Muscle layer of duodenum (tissue), 2 donors: ENCODE measurements around the gene RNH1.
"Not testable (repeated sequence)": the region's sequence is repeated elsewhere in the genome, so short reads cannot be mapped to it uniquely, and the experiment has no call there.

ENCODE experiments used
- H3K27ac ChIP-seq: one replicate; pipeline ENCODE4 v1.7.0; 2013; ENCODE audit warnings: mild to moderate bottlenecking, low read length
- H3K27me3 ChIP-seq: one replicate; pipeline ENCODE4 v1.7.0; 2013; ENCODE audit warnings: low read depth, mild to moderate bottlenecking, control low read depth, low read length
- H3K36me3 ChIP-seq, 2 donors: one replicate each; pipeline ENCODE4 v1.7.0; 2013; ENCODE audit warnings: low read length in 2 of 2, control low read depth in 1 of 2, mild to moderate bottlenecking in 1 of 2; ENCODE audit not compliant: insufficient read depth in 2 of 2, control insufficient read depth in 1 of 2
- H3K4me1 ChIP-seq, 2 donors: one replicate each; pipeline ENCODE4 v1.7.0; 2013; ENCODE audit warnings: low read length in 2 of 2, mild to moderate bottlenecking in 2 of 2, control low read depth in 1 of 2, moderate library complexity in 1 of 2; ENCODE audit not compliant: insufficient read depth in 2 of 2, control insufficient read depth in 1 of 2
- H3K4me3 ChIP-seq, 2 donors: one replicate each; pipeline ENCODE4 v1.7.0; 2013; ENCODE audit warnings: low read length in 2 of 2, low read depth in 1 of 2, mild to moderate bottlenecking in 1 of 2
- H3K9me3 ChIP-seq, 2 donors: one replicate each; pipeline ENCODE4 v1.7.0; 2013; ENCODE audit warnings: low read length in 2 of 2, control low read depth in 1 of 2, mild to moderate bottlenecking in 1 of 2; ENCODE audit not compliant: control insufficient read depth in 1 of 2
- donor health status: healthy.

The RNH1 gene

GRCh38 chr11:528815-529727 lies 22.0 kb upstream of the RNH1 start:
- peaks cover 0 to 27% of the 10 kb centered on the region in 2 donors for H3K36me3 ChIP-seq
- H3K9me3 ChIP-seq = no peaks in the 10 kb centered on the region
- H3K27ac ChIP-seq = no peak overlapping the region
- no peaks in the 10 kb centered on the region for H3K27me3 ChIP-seq
- peaks cover 0 to 4% of the 10 kb centered on the region in 2 donors for H3K4me1 ChIP-seq
- H3K4me3 ChIP-seq = no peak overlapping the region

- Histone ChIP-seq H3K36me3 (peaks cover 0 to 24% of the 10 kb centered on the region in 2 donors), H3K27ac (no peak overlapping the region), H3K4me1 (no peaks in the 10 kb centered on the region), H3K9me3 (no peaks in the 10 kb centered on the region), H3K4me3 (no peak overlapping the region), H3K27me3 (no peaks in the 10 kb centered on the region)
Observed at GRCh38 chr11:528166-528814, 21.2 kb upstream of the RNH1 start.

- H3K36me3 ChIP-seq = peaks cover 0 to 4% of the 10 kb centered on the region in 2 donors
- no peak overlapping the region for H3K4me3 ChIP-seq
- no peak overlapping the region for H3K27ac ChIP-seq
- H3K27me3 ChIP-seq = no peaks in the 10 kb centered on the region
- no peaks in the 10 kb centered on the region for H3K4me1 ChIP-seq
- H3K9me3 ChIP-seq = no peaks in the 10 kb centered on the region
Observed at GRCh38 chr11:526192-526591, 19.1 kb upstream of the RNH1 start.

GRCh38 chr11:521177-521688 lies 14.2 kb upstream of the RNH1 start:
- H3K36me3 ChIP-seq = no peaks in the 10 kb centered on the region
- no peak overlapping the region for H3K4me3 ChIP-seq
- H3K27me3 ChIP-seq = no peaks in the 10 kb centered on the region
- H3K4me1 ChIP-seq = no peaks in the 10 kb centered on the region
- no peaks in the 10 kb centered on the region for H3K9me3 ChIP-seq
- no peak overlapping the region for H3K27ac ChIP-seq

- Histone ChIP-seq H3K9me3 (no peaks in the 10 kb centered on the region), H3K27ac (no peak overlapping the region), H3K36me3 (no peaks in the 10 kb centered on the region), H3K4me1 (no peaks in the 10 kb centered on the region), H3K27me3 (no peaks in the 10 kb centered on the region), H3K4me3 (no peak overlapping the region)
Observed at GRCh38 chr11:520428-521176, 13.6 kb upstream of the RNH1 start.

- Histone ChIP-seq H3K4me3 (peak overlapping the region; percentile 28 to 30), H3K27ac (no peak overlapping the region), H3K9me3 (no peaks in the 10 kb centered on the region), H3K4me1 (no peaks in the 10 kb centered on the region), H3K36me3 (no peaks in the 10 kb centered on the region), H3K27me3 (no peaks in the 10 kb centered on the region)
Observed at GRCh38 chr11:518463-519202, 11.6 kb upstream of the RNH1 start.

GRCh38 chr11:516918-517685 lies 10.1 kb upstream of the RNH1 start:
- H3K4me3 ChIP-seq, H3K36me3 ChIP-seq, H3K27ac ChIP-seq, H3K27me3 ChIP-seq, H3K9me3 ChIP-seq, H3K4me1 ChIP-seq: not testable (repeated sequence)

- Histone ChIP-seq H3K4me1 (no peaks in the 10 kb centered on the region), H3K4me3 (no peak overlapping the region), H3K36me3 (no peaks in the 10 kb centered on the region), H3K9me3 (no peaks in the 10 kb centered on the region), H3K27me3 (no peaks in the 10 kb centered on the region), H3K27ac (no peak overlapping the region)
Observed at GRCh38 chr11:516400-516799, 9.4 kb upstream of the RNH1 start.

- H3K4me3 ChIP-seq = no peak overlapping the region
- no peaks in the 10 kb centered on the region for H3K9me3 ChIP-seq
- H3K4me1 ChIP-seq = no peaks in the 10 kb centered on the region
- no peak overlapping the region for H3K27ac ChIP-seq
- peaks cover 0 to under 1% of the 10 kb centered on the region in 2 donors for H3K36me3 ChIP-seq
- no peaks in the 10 kb centered on the region for H3K27me3 ChIP-seq
Observed at GRCh38 chr11:515131-515530, 8.1 kb upstream of the RNH1 start.

- Histone ChIP-seq H3K4me3 (no peak overlapping the region), H3K4me1 (no peaks in the 10 kb centered on the region), H3K9me3 (no peaks in the 10 kb centered on the region), H3K27me3 (no peaks in the 10 kb centered on the region), H3K27ac (no peak overlapping the region), H3K36me3 (peaks cover 0 to 6% of the 10 kb centered on the region in 2 donors)
Observed at GRCh38 chr11:514606-515005, 7.6 kb upstream of the RNH1 start.
